22Rv1 (cell line): ENCODE results near the gene YTHDC1.

Source experiments
- ZFX ChIP-seq: fragments of 450-650 bp; IDR thresholded peaks from 2 replicates; pipeline ENCODE4 v1.6.1; 2017; ENCODE audit warnings: antibody characterized with exemption, borderline replicate concordance
- TF ChIP-seq, protein P1 (sequence below): fragments of 450-650 bp; IDR thresholded peaks from 2 replicates; pipeline ENCODE4 v1.5.1; 2017; ENCODE audit warnings: mild to moderate bottlenecking

DNA sequence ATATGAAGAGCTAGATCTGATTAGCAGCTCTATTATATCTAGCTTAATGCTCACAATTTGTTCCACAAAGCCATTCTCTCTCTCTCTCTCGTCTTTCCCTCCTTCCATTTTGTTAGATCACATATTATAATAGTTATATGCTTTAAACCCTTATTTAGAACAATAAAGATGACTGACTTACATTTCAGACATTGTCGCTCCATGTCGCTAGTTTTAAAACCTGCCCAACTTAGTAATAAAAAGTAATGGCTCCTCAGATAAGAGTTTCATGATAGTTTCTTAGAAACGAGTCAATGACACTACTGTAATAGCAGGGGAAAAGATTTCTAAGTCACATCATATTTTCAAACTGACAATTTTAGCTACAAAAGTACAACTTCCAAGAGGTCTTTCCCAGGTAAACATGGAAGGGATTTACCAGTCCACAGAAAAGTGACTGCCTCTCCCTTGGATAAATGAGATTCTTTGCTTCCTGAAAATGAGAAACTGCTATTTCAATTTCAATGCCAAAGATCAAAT lies 38.5 kb upstream of the YTHDC1 start:
- TF ChIP-seq, protein P1, sequence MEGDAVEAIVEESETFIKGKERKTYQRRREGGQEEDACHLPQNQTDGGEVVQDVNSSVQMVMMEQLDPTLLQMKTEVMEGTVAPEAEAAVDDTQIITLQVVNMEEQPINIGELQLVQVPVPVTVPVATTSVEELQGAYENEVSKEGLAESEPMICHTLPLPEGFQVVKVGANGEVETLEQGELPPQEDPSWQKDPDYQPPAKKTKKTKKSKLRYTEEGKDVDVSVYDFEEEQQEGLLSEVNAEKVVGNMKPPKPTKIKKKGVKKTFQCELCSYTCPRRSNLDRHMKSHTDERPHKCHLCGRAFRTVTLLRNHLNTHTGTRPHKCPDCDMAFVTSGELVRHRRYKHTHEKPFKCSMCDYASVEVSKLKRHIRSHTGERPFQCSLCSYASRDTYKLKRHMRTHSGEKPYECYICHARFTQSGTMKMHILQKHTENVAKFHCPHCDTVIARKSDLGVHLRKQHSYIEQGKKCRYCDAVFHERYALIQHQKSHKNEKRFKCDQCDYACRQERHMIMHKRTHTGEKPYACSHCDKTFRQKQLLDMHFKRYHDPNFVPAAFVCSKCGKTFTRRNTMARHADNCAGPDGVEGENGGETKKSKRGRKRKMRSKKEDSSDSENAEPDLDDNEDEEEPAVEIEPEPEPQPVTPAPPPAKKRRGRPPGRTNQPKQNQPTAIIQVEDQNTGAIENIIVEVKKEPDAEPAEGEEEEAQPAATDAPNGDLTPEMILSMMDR, result no peak
- TF ChIP-seq ZFX, result no peak
